HEK293 (cell line): ENCODE measurements around the gene APCDD1L.

Source experiments
- CTCF ChIA-PET: fragments of 350-600 bp; formaldehyde crosslinking; extraction: SDS; loops from one replicate; lab custom pipeline; 2021; ENCODE audit warnings: antibody characterized with exemption; lab: Yijun Ruan, JAX
- POLR2A ChIA-PET: fragments of 300-600 bp; formaldehyde crosslinking; extraction: SDS; loops from one replicate; lab custom pipeline; 2020; ENCODE audit warnings: antibody characterized with exemption, inconsistent platforms; lab: Yijun Ruan, JAX
- H3K27ac ChIP-seq: fragments of 200-500 bp; sonication (Bioruptor generic); 2 replicates; pipeline ENCODE4 v1.5.1; 2014; ENCODE audit warnings: low read depth, low read length, control low read depth, inconsistent platforms; ENCODE audit errors: extremely low read depth
- H3K36me3 ChIP-seq, 2 experiments: fragments of 200-500 bp in 1 of 2; sonication (Bioruptor generic) in 1 of 2; 1 replicate in 1 of 2; 2 replicates in 1 of 2; pipeline ENCODE4 v1.5.1; 2014 to 2017; ENCODE audit warnings: inconsistent platforms in 2 of 2, low read length in 2 of 2; ENCODE audit not compliant: control insufficient read depth in 2 of 2, insufficient read depth in 1 of 2
- H3K4me1 ChIP-seq: fragments of 200-500 bp; sonication (Bioruptor generic); 2 replicates; pipeline ENCODE4 v1.5.1; 2014; ENCODE audit warnings: mild to moderate bottlenecking, low read length, inconsistent platforms; ENCODE audit not compliant: control insufficient read depth, insufficient read depth
- H3K4me3 ChIP-seq: 2 replicates; pipeline ENCODE4 v1.5.1; 2011; ENCODE audit warnings: low read depth, mild to moderate bottlenecking, control low read depth, low read length, moderate library complexity
- H3K9me3 ChIP-seq: fragments of 200-500 bp; sonication (Bioruptor generic); 2 replicates; pipeline ENCODE4 v1.5.1; 2014; ENCODE audit warnings: low read depth, low read length, inconsistent platforms; ENCODE audit not compliant: control insufficient read depth, insufficient read depth
- BCL11B ChIP-seq: fragments of 450-650 bp; formaldehyde crosslinking; IDR thresholded peaks from 2 replicates; pipeline ENCODE4 v1.5.1; 2016; ENCODE audit warnings: low read depth, missing biosample characterization, missing genetic modification characterization
- CTCF ChIP-seq: fragments of 450-650 bp; formaldehyde crosslinking; IDR thresholded peaks from 2 replicates; pipeline ENCODE4 v1.5.1; 2016; ENCODE audit warnings: missing biosample characterization, missing genetic modification characterization
- SALL2 ChIP-seq: fragments of 450-650 bp; formaldehyde crosslinking; IDR thresholded peaks from 2 replicates; pipeline ENCODE4 v1.5.0; 2017; ENCODE audit warnings: missing biosample characterization, mild to moderate bottlenecking, missing genetic modification characterization, borderline replicate concordance
- SCRT2 ChIP-seq: fragments of 450-650 bp; formaldehyde crosslinking; IDR thresholded peaks from 2 replicates; pipeline ENCODE4 v1.5.1; 2016; ENCODE audit warnings: missing biosample characterization, missing genetic modification characterization
- TCF7L2 ChIP-seq: IDR thresholded peaks from 2 replicates; pipeline ENCODE4 v1.6.1; 2011; ENCODE audit warnings: low read depth, mild to moderate bottlenecking, inconsistent platforms, low read length, moderate library complexity, borderline replicate concordance
- YY1 ChIP-seq: fragments of 450-650 bp; formaldehyde crosslinking; IDR thresholded peaks from 2 replicates; pipeline ENCODE4 v1.5.1; 2018; ENCODE audit warnings: missing biosample characterization, missing genetic modification characterization
- ZBTB11 ChIP-seq: fragments of 450-650 bp; formaldehyde crosslinking; conservative IDR thresholded peaks from 2 replicates; pipeline ENCODE4 v1.5.1; 2016; ENCODE audit warnings: low read depth, missing biosample characterization, missing genetic modification characterization
- ZFP37 ChIP-seq: fragments of 450-650 bp; formaldehyde crosslinking; IDR thresholded peaks from 2 replicates; pipeline ENCODE4 v1.5.1; 2016; ENCODE audit warnings: missing biosample characterization, missing genetic modification characterization
- ZFP41 ChIP-seq: fragments of 450-650 bp; formaldehyde crosslinking; IDR thresholded peaks from 2 replicates; pipeline ENCODE4 v1.5.1; 2016; ENCODE audit warnings: missing biosample characterization, missing genetic modification characterization, borderline replicate concordance
- ZIC2 ChIP-seq: fragments of 450-650 bp; formaldehyde crosslinking; IDR thresholded peaks from 2 replicates; pipeline ENCODE4 v1.5.1; 2016; ENCODE audit warnings: missing biosample characterization, missing genetic modification characterization
- ZNF10 ChIP-seq: fragments of 450-650 bp; formaldehyde crosslinking; IDR thresholded peaks from 2 replicates; pipeline ENCODE4 v1.5.1; 2017; ENCODE audit warnings: missing biosample characterization, missing genetic modification characterization
- ZNF114 ChIP-seq: fragments of 450-650 bp; formaldehyde crosslinking; IDR thresholded peaks from 2 replicates; pipeline ENCODE4 v1.5.0; 2017; ENCODE audit warnings: missing biosample characterization, missing genetic modification characterization
- ZNF140 ChIP-seq: fragments of 450-650 bp; formaldehyde crosslinking; IDR thresholded peaks from 2 replicates; pipeline ENCODE4 v1.5.1; 2016; ENCODE audit warnings: missing biosample characterization, missing genetic modification characterization
- ZNF211 ChIP-seq: fragments of 450-650 bp; formaldehyde crosslinking; IDR thresholded peaks from 2 replicates; pipeline ENCODE4 v1.5.1; 2016; ENCODE audit warnings: low read depth, missing biosample characterization, missing genetic modification characterization
- ZNF223 ChIP-seq: fragments of 450-650 bp; formaldehyde crosslinking; IDR thresholded peaks from 2 replicates; pipeline ENCODE4 v1.5.1; 2016; ENCODE audit warnings: missing biosample characterization, missing genetic modification characterization
- ZNF280D ChIP-seq: fragments of 450-650 bp; formaldehyde crosslinking; IDR thresholded peaks from 2 replicates; pipeline ENCODE4 v1.5.1; 2016; ENCODE audit warnings: missing biosample characterization, missing genetic modification characterization
- ZNF639 ChIP-seq: fragments of 450-650 bp; formaldehyde crosslinking; IDR thresholded peaks from 2 replicates; pipeline ENCODE4 v1.5.1; 2016; ENCODE audit warnings: missing biosample characterization, missing genetic modification characterization
- ZNF654 ChIP-seq: fragments of 450-650 bp; formaldehyde crosslinking; IDR thresholded peaks from 2 replicates; pipeline ENCODE4 v1.5.1; 2016; ENCODE audit warnings: low read depth, missing biosample characterization, missing genetic modification characterization
- ZNF692 ChIP-seq: fragments of 450-650 bp; formaldehyde crosslinking; IDR thresholded peaks from 2 replicates; pipeline ENCODE4 v1.5.1; 2016; ENCODE audit warnings: missing biosample characterization, missing genetic modification characterization

APCDD1L gene

GRCh38 chr20:58546756-58547622, 31.8 kb upstream of the APCDD1L start:
- Histone ChIP-seq H3K4me1 (peaks cover 3% of the 10 kb centered on the region; the same call in 1 of the 2 replicates), H3K9me3 (no peaks in the 10 kb centered on the region), H3K4me3 (no peak overlapping the region), H3K36me3 (no peaks in the 10 kb centered on the region), H3K27ac (no peak overlapping the region)
- TF ChIP-seq ZNF654 (tag by site-specific recombination): no peak
- TF ChIP-seq ZNF140 (tag by site-specific recombination): no peak
- TF ChIP-seq ZNF211: no peak
- no peak for TF ChIP-seq ZBTB11 (tag by site-specific recombination)
- TF ChIP-seq ZNF639 (tag by site-specific recombination): no peak
- TF ChIP-seq ZNF114 (tag by site-specific recombination): no peak
- no peak for TF ChIP-seq ZNF692 (tag by site-specific recombination)
- no peak for TF ChIP-seq ZNF280D (tag by site-specific recombination)
- TF ChIP-seq ZNF223 (tag by site-specific recombination): no peak
- no peak for TF ChIP-seq BCL11B (tag by site-specific recombination)
- no peak for TF ChIP-seq CTCF (tag by site-specific recombination)
- no peak for TF ChIP-seq ZIC2 (tag by site-specific recombination)
- no peak for TF ChIP-seq TCF7L2
- TF ChIP-seq ZFP41: no peak
- TF ChIP-seq SCRT2: no peak
- TF ChIP-seq ZFP37 (tag by site-specific recombination): no peak
- no peak for TF ChIP-seq YY1
- no peak for TF ChIP-seq ZNF10 (tag by site-specific recombination)
- no peak for TF ChIP-seq SALL2 (tag by site-specific recombination)
- CTCF ChIA-PET: interaction anchor here (0.5 kb wide), 1 partner anchor 475 kb away, joined by 3 read pairs; no protein-coding TSS in a partner anchor
- POLR2A ChIA-PET: no interaction called here
